HL-60 (cell line): ENCODE results near the gene SIRPD.

Experiments used
- DNase-seq, 2 experiments: peaks; one replicate each; pipeline ENCODE4 v3.0.0-alpha.2; 2010 to 2020; ENCODE audit warnings: low read depth in 1 of 2, low spot score in 1 of 2
- H3K27ac ChIP-seq: fragments of 250-450 bp; sonication (Bioruptor Pico); replicated peaks from 2 replicates; pipeline ENCODE4 v1.5.1; 2020; ENCODE audit warnings: mild to moderate bottlenecking, moderate library complexity
- H3K27me3 ChIP-seq: fragments of 250-450 bp; sonication (Bioruptor Pico); 2 replicates; pipeline ENCODE4 v1.5.1; 2021; ENCODE audit warnings: mild to moderate bottlenecking, moderate library complexity; ENCODE audit not compliant: insufficient read depth, poor library complexity, severe bottlenecking
- H3K4me3 ChIP-seq: replicated peaks from 2 replicates; pipeline ENCODE4 v1.5.1; 2011; ENCODE audit warnings: mild to moderate bottlenecking, control low read depth, low read length; ENCODE audit not compliant: insufficient read depth
- GABPA ChIP-seq: IDR thresholded peaks from 2 replicates; pipeline ENCODE4 v1.6.1; 2012; ENCODE audit warnings: low read depth
- POLR2AphosphoS5 ChIP-seq: IDR thresholded peaks from 2 replicates; pipeline ENCODE4 v1.6.1; 2012; ENCODE audit warnings: low read depth
- SPI1 ChIP-seq: IDR thresholded peaks from 2 replicates; pipeline ENCODE4 v1.6.1; 2012; ENCODE audit warnings: low read depth, mild to moderate bottlenecking, borderline replicate concordance
- TF ChIP-seq, protein P1 (sequence below): IDR thresholded peaks from 2 replicates; pipeline ENCODE4 v1.6.1; 2012; ENCODE audit warnings: low read depth; ENCODE audit not compliant: insufficient replicate concordance
- TF ChIP-seq, protein P2 (sequence below): IDR thresholded peaks from one replicate; pipeline ENCODE4 v1.5.1; 2011; ENCODE audit warnings: low read length, control low read depth, inconsistent platforms; ENCODE audit not compliant: insufficient read depth

The SIRPD gene

DNA sequence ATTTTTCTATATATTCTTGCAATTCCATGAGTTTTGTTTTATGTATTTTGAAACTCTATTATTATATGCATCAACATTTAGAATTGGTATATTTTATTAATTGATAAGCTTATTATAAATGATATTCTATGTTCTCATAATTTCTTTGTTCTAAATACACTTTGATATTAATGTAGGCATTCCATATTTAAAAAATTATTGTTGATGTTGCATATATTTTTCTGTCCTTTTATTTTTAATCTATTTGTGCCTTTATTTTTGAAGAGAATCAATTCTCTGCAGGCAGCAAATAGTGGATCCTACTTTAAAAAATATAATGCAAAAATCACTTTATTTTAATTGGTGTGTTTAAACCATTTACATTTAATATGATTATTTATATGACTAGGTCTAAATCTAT, 29.6 kb downstream of the SIRPD start:
- Histone ChIP-seq H3K27ac (no peak overlapping the region), H3K27me3 (no peaks in the 10 kb centered on the region), H3K4me3 (no peak overlapping the region)
- TF ChIP-seq POLR2AphosphoS5 (no peak), GABPA (no peak), SPI1 (no peak)
- TF ChIP-seq, protein P1, sequence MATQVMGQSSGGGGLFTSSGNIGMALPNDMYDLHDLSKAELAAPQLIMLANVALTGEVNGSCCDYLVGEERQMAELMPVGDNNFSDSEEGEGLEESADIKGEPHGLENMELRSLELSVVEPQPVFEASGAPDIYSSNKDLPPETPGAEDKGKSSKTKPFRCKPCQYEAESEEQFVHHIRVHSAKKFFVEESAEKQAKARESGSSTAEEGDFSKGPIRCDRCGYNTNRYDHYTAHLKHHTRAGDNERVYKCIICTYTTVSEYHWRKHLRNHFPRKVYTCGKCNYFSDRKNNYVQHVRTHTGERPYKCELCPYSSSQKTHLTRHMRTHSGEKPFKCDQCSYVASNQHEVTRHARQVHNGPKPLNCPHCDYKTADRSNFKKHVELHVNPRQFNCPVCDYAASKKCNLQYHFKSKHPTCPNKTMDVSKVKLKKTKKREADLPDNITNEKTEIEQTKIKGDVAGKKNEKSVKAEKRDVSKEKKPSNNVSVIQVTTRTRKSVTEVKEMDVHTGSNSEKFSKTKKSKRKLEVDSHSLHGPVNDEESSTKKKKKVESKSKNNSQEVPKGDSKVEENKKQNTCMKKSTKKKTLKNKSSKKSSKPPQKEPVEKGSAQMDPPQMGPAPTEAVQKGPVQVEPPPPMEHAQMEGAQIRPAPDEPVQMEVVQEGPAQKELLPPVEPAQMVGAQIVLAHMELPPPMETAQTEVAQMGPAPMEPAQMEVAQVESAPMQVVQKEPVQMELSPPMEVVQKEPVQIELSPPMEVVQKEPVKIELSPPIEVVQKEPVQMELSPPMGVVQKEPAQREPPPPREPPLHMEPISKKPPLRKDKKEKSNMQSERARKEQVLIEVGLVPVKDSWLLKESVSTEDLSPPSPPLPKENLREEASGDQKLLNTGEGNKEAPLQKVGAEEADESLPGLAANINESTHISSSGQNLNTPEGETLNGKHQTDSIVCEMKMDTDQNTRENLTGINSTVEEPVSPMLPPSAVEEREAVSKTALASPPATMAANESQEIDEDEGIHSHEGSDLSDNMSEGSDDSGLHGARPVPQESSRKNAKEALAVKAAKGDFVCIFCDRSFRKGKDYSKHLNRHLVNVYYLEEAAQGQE: no peak
- TF ChIP-seq, protein P2, sequence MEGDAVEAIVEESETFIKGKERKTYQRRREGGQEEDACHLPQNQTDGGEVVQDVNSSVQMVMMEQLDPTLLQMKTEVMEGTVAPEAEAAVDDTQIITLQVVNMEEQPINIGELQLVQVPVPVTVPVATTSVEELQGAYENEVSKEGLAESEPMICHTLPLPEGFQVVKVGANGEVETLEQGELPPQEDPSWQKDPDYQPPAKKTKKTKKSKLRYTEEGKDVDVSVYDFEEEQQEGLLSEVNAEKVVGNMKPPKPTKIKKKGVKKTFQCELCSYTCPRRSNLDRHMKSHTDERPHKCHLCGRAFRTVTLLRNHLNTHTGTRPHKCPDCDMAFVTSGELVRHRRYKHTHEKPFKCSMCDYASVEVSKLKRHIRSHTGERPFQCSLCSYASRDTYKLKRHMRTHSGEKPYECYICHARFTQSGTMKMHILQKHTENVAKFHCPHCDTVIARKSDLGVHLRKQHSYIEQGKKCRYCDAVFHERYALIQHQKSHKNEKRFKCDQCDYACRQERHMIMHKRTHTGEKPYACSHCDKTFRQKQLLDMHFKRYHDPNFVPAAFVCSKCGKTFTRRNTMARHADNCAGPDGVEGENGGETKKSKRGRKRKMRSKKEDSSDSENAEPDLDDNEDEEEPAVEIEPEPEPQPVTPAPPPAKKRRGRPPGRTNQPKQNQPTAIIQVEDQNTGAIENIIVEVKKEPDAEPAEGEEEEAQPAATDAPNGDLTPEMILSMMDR: no peak
- DNase-seq: no peak

DNA sequence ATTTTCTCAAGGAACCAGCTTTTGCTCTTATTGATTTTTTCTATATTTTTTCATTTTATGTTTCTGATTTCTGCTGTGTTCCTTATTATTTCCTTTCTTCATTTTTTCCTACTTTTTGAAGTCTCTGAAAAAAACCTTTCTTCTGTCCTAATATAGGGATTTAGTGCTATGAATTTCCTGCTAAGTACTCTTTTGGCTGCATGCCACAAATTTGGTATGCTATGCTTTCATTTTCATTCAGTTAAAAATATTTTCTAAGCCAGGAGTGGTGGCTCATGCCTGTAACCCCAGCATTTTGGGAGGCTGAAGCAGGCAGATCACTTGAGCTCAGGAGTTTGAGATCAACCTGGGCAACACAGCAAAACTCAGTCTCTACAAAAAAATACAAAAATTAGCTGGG, 30.6 kb downstream of the SIRPD start:
- DNase-seq: no peak
- no peak for TF ChIP-seq POLR2AphosphoS5
- TF ChIP-seq, protein P2: no peak
- TF ChIP-seq SPI1: no peak
- TF ChIP-seq, protein P1: no peak
- no peak for TF ChIP-seq GABPA
- no peak overlapping the region for H3K4me3 ChIP-seq
- H3K27me3 ChIP-seq: no peaks in the 10 kb centered on the region
- no peak overlapping the region for H3K27ac ChIP-seq

DNA sequence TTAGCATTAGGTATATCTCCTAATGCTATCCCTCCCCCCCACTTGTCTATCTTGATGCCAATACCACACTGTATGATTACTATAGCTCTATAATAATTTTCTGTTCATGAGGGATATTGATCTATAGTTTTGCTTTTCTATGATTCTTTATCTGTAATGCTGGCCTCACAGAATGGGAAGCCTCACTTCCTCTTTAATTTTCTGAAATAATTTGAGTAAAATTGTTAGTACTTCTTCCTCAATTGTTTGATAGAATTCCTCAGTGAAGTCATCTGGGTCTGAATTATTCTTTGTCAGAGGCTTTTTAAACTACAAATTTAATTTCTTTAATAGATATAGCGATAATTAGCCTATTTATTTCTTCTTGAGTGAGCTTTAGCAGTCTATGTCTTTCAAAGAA, 31.2 kb downstream of the SIRPD start:
- H3K4me3 ChIP-seq: no peak overlapping the region
- peak; percentile 90 for TF ChIP-seq SPI1
- TF ChIP-seq, protein P1: no peak
- DNase-seq: no peak
- no peak overlapping the region for H3K27ac ChIP-seq
- no peaks in the 10 kb centered on the region for H3K27me3 ChIP-seq

DNA sequence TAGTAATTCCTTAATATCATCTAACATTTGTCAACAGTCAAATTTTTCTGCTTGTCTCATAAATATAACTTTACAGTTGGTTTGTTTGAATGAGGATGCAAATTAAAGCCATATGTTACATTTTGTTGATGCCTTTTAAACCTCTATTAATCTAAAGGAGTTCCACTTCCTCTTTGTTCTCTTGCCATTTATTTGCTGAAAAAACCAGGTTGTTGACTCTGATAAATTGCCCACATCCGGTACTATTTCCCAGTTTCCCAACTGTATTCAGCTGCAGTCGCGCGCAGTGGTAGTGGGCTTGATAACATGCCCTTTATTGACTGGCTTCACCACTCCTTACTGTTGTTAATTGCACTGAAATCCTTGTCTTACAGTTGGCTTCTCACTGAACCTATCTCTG, 33.5 kb downstream of the SIRPD start:
- no peak overlapping the region for H3K4me3 ChIP-seq
- TF ChIP-seq SPI1 (peak; percentile 99), GABPA (peak; percentile 20; the same call in 1 of the 2 replicates), POLR2AphosphoS5 (peak; percentile 77)
- TF ChIP-seq, protein P2: no peak
- DNase-seq: peak; percentile 56 to 82
- peak overlapping the region; percentile 68 for H3K27ac ChIP-seq
- no peaks in the 10 kb centered on the region for H3K27me3 ChIP-seq
